SK-N-SH (cell line): ENCODE results near the gene CDPF1. TPM values are rescaled to one million over a fixed set of nuclear protein-coding genes. Genes with fewer than 3 reads are reported as not detected.

Source experiments
- CTCF ChIA-PET: fragments of 300-600, 350-600 bp; formaldehyde crosslinking; extraction: SDS; loops from one replicate; lab custom pipeline; 2021; lab: Yijun Ruan, JAX
- POLR2A ChIA-PET: fragments of 350-600 bp; sonication (Branson Sonifier 250); formaldehyde crosslinking; extraction: SDS; loops from one replicate; lab custom pipeline; 2020; ENCODE audit warnings: antibody characterized with exemption, inconsistent platforms; lab: Yijun Ruan, JAX
- DNase-seq: peaks from one replicate; pipeline ENCODE4 v3.0.0; 2012
- H2AFZ ChIP-seq: fragments of 200-600 bp; sonication (generic); 2 replicates; pipeline ENCODE4 v1.8.1; 2016; ENCODE audit warnings: antibody characterized with exemption, mild to moderate bottlenecking, low read depth
- H3F3A ChIP-seq: fragments of 200-600 bp; sonication (generic); replicated peaks from 2 replicates; pipeline ENCODE3; 2016; ENCODE audit warnings: antibody characterized with exemption, mild to moderate bottlenecking; ENCODE audit not compliant: insufficient read depth
- H3K27ac ChIP-seq, 2 experiments: fragments of 200-500 bp in 1 of 2; fragments of 200-600 bp in 1 of 2; sonication (Bioruptor generic) in 1 of 2; sonication (generic), shearing (Covaris generic) in 1 of 2; 2 replicates each; pipeline versions ENCODE4 v1.5.1 to v1.6.1; 2014 to 2016; ENCODE audit warnings: low read depth in 2 of 2, inconsistent platforms in 1 of 2, low read length in 1 of 2, mild to moderate bottlenecking in 1 of 2, mixed read lengths in 1 of 2
- H3K27me3 ChIP-seq: fragments of 200-600 bp; sonication (generic), shearing (Covaris generic); 2 replicates; pipeline ENCODE4 v1.6.1; 2016; ENCODE audit warnings: mixed run types; ENCODE audit not compliant: insufficient read depth
- H3K36me3 ChIP-seq, 2 experiments: fragments of 200-500 bp in 1 of 2; fragments of 200-600 bp in 1 of 2; sonication (Bioruptor generic) in 1 of 2; sonication (generic) in 1 of 2; replicated peaks in 1 of 2; 2 replicates each; pipeline versions ENCODE3 to v1.5.1; 2014 to 2016; ENCODE audit warnings: low read length in 1 of 2, mild to moderate bottlenecking in 1 of 2; ENCODE audit not compliant: insufficient read depth in 2 of 2, control insufficient read depth in 1 of 2
- H3K4me1 ChIP-seq, 2 experiments: fragments of 200-500 bp in 1 of 2; fragments of 200-600 bp in 1 of 2; sonication (Bioruptor generic) in 1 of 2; sonication (generic), shearing (Covaris generic) in 1 of 2; 2 replicates each; pipeline versions ENCODE4 v1.5.1 to v1.6.1; 2014 to 2016; ENCODE audit warnings: low read depth in 1 of 2, low read length in 1 of 2, mixed run types in 1 of 2; ENCODE audit not compliant: insufficient read depth in 2 of 2, control insufficient read depth in 1 of 2
- H3K4me2 ChIP-seq: fragments of 200-600 bp; sonication (generic), shearing (Covaris generic); 2 replicates; pipeline ENCODE4 v1.6.1; 2017; ENCODE audit warnings: mixed run types
- H3K4me3 ChIP-seq, 2 experiments: fragments of 200-500 bp in 1 of 2; fragments of 200-600 bp in 1 of 2; sonication (Bioruptor generic) in 1 of 2; sonication (generic), shearing (Covaris generic) in 1 of 2; 2 replicates each; pipeline versions ENCODE4 v1.5.1 to v1.8.1; 2014 to 2016; ENCODE audit warnings: low read depth in 2 of 2, inconsistent platforms in 1 of 2, low read length in 1 of 2, mild to moderate bottlenecking in 1 of 2, mixed read lengths in 1 of 2, moderate library complexity in 1 of 2
- H3K79me2 ChIP-seq: fragments of 200-600 bp; sonication (generic); 2 replicates; pipeline ENCODE4 v1.8.1; 2017; ENCODE audit warnings: mild to moderate bottlenecking; ENCODE audit not compliant: insufficient read depth
- H3K9ac ChIP-seq: fragments of 200-600 bp; sonication (generic); 2 replicates; pipeline ENCODE4 v1.6.1; 2017; ENCODE audit warnings: mixed run types
- H3K9me2 ChIP-seq: fragments of 200-600 bp; sonication (generic); 2 replicates; pipeline ENCODE4 v1.6.1; 2017; ENCODE audit warnings: mixed run types
- H3K9me3 ChIP-seq: fragments of 200-600 bp; sonication (generic); 2 replicates; pipeline ENCODE4 v1.6.1; 2017; ENCODE audit warnings: mixed run types, mild to moderate bottlenecking, moderate library complexity
- H4K20me1 ChIP-seq: fragments of 200-600 bp; sonication (generic); 2 replicates; pipeline ENCODE4 v1.6.1; 2017; ENCODE audit warnings: mild to moderate bottlenecking, mixed run types; ENCODE audit not compliant: insufficient read depth
- CTCF ChIP-seq: fragments of 200-600 bp; sonication (generic); IDR thresholded peaks from 2 replicates; pipeline ENCODE4 v1.6.1; 2017; ENCODE audit warnings: antibody characterized with exemption, mild to moderate bottlenecking, moderate library complexity
- EP300 ChIP-seq, 2 experiments: IDR thresholded peaks; 2 replicates each; pipeline versions ENCODE4 v1.4.0 to v1.6.1; 2012; ENCODE audit warnings: borderline replicate concordance in 1 of 2, low read depth in 1 of 2, low read length in 1 of 2
- FOSL2 ChIP-seq: IDR thresholded peaks from 2 replicates; pipeline ENCODE4 v1.4.0; 2012; ENCODE audit warnings: low read depth, mild to moderate bottlenecking, moderate library complexity, borderline replicate concordance
- FOXJ3 ChIP-seq: sonication (generic); formaldehyde crosslinking; IDR thresholded peaks from 2 replicates; pipeline ENCODE4 v1.5.1; 2020; ENCODE audit warnings: mild to moderate bottlenecking, missing genetic modification reagents
- FOXM1 ChIP-seq: IDR thresholded peaks from 2 replicates; pipeline ENCODE4 v1.4.0; 2012; ENCODE audit warnings: low read depth, mild to moderate bottlenecking
- GATA2 ChIP-seq: sonication (generic); formaldehyde crosslinking; IDR thresholded peaks from 2 replicates; pipeline ENCODE4 v1.5.0; 2020; ENCODE audit warnings: mild to moderate bottlenecking, missing genetic modification reagents
- MEF2A ChIP-seq: IDR thresholded peaks from 2 replicates; pipeline ENCODE4 v1.4.0; 2012; ENCODE audit warnings: low read depth, borderline replicate concordance
- NFIC ChIP-seq: IDR thresholded peaks from 2 replicates; pipeline ENCODE4 v1.4.0; 2012; ENCODE audit warnings: borderline replicate concordance
- NRF1 ChIP-seq: IDR thresholded peaks from 2 replicates; pipeline ENCODE4 v1.6.1; 2012; ENCODE audit warnings: low read depth, mild to moderate bottlenecking, low read length
- RCOR1 ChIP-seq: fragments of 150-350 bp; IDR thresholded peaks from 2 replicates; pipeline ENCODE4 v1.6.1; 2017; ENCODE audit warnings: antibody characterized with exemption, low read length
- RFX5 ChIP-seq: IDR thresholded peaks from 2 replicates; pipeline ENCODE4 v1.6.1; 2012; ENCODE audit warnings: mild to moderate bottlenecking, improper control_type of control experiment, low read length
- RXRA ChIP-seq: IDR thresholded peaks from 2 replicates; pipeline ENCODE4 v1.4.0; 2012; ENCODE audit warnings: low read depth, mild to moderate bottlenecking, borderline replicate concordance
- SIN3A ChIP-seq: IDR thresholded peaks from 2 replicates; pipeline ENCODE4 v1.6.1; 2012; ENCODE audit warnings: low read depth, mild to moderate bottlenecking, low read length, moderate library complexity, borderline replicate concordance
- TAF1 ChIP-seq: IDR thresholded peaks from 2 replicates; pipeline ENCODE4 v1.6.1; 2012; ENCODE audit warnings: low read depth, mild to moderate bottlenecking, low read length, moderate library complexity, borderline replicate concordance
- TCF12 ChIP-seq: IDR thresholded peaks from 2 replicates; pipeline ENCODE4 v1.4.0; 2012
- TEAD4 ChIP-seq: IDR thresholded peaks from 2 replicates; pipeline ENCODE4 v1.4.0; 2012; ENCODE audit warnings: mild to moderate bottlenecking, borderline replicate concordance; ENCODE audit not compliant: insufficient read depth
- WGBS: methylation state at CpG from one replicate; pipeline ENCODE4 v1.1.6; 2017; ENCODE audit warnings: low lambda C conversion rate; 5-methylcytosine and 5-hydroxymethylcytosine counted together
- polyA plus RNA-seq, 3 experiments: library from polyadenylated mRNA; depleted of rRNA; stranded (reverse); fragments of >200 nt; gene quantifications; 2 replicates each; pipeline ENCODE4 v1.2.3, GENCODE V29; 2012
- TF ChIP-seq, protein P1 (sequence below): IDR thresholded peaks from 2 replicates; pipeline ENCODE4 v1.6.1; 2012; ENCODE audit warnings: mild to moderate bottlenecking, low read depth, low read length, moderate library complexity
- TF ChIP-seq, protein P2 (sequence below): IDR thresholded peaks from 2 replicates; pipeline ENCODE4; 2012
- TF ChIP-seq, protein P3 (sequence below): IDR thresholded peaks from 2 replicates; pipeline ENCODE4 v1.4.0; 2012; ENCODE audit warnings: low read depth, borderline replicate concordance

The CDPF1 gene
- polyA plus RNA-seq, 1 of the 3 experiments (the other 2 are of a cell fraction) = 25.3 TPM

GRCh38 chr22:46262449-46263215 lies 12.5 kb upstream of the CDPF1 start:
- ChIA-PET CTCF (no interaction called here), POLR2A (no interaction called here)
- H3K27me3 ChIP-seq = no peaks in the 10 kb centered on the region
- no peak for TF ChIP-seq EP300 (IDR thresholded peaks at IDR 0.05; ENCODE audit: borderline replicate concordance in 1 of 2, low read depth in 1 of 2, low read length in 1 of 2)
- TF ChIP-seq CTCF = no peak
- TF ChIP-seq, protein P1, sequence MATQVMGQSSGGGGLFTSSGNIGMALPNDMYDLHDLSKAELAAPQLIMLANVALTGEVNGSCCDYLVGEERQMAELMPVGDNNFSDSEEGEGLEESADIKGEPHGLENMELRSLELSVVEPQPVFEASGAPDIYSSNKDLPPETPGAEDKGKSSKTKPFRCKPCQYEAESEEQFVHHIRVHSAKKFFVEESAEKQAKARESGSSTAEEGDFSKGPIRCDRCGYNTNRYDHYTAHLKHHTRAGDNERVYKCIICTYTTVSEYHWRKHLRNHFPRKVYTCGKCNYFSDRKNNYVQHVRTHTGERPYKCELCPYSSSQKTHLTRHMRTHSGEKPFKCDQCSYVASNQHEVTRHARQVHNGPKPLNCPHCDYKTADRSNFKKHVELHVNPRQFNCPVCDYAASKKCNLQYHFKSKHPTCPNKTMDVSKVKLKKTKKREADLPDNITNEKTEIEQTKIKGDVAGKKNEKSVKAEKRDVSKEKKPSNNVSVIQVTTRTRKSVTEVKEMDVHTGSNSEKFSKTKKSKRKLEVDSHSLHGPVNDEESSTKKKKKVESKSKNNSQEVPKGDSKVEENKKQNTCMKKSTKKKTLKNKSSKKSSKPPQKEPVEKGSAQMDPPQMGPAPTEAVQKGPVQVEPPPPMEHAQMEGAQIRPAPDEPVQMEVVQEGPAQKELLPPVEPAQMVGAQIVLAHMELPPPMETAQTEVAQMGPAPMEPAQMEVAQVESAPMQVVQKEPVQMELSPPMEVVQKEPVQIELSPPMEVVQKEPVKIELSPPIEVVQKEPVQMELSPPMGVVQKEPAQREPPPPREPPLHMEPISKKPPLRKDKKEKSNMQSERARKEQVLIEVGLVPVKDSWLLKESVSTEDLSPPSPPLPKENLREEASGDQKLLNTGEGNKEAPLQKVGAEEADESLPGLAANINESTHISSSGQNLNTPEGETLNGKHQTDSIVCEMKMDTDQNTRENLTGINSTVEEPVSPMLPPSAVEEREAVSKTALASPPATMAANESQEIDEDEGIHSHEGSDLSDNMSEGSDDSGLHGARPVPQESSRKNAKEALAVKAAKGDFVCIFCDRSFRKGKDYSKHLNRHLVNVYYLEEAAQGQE = no peak
- TF ChIP-seq RCOR1 = no peak
- TF ChIP-seq RXRA = no peak
- no peak for TF ChIP-seq FOXM1
- TF ChIP-seq GATA2 = no peak
- TF ChIP-seq TEAD4 = no peak
- no peak for TF ChIP-seq TAF1
- no peak for TF ChIP-seq TCF12
- no peak overlapping the region for H2AFZ ChIP-seq
- H3K79me2 ChIP-seq = no peaks in the 10 kb centered on the region
- no peaks in the 10 kb centered on the region for H3K36me3 ChIP-seq
- WGBS = 78% methylated on average over 48 of the region's 109 CpGs
- no peak overlapping the region for H3K4me3 ChIP-seq
- no peak for DNase-seq
- H4K20me1 ChIP-seq = no peaks in the 10 kb centered on the region
- H3K27ac ChIP-seq = no peak overlapping the region
- H3F3A ChIP-seq = peaks cover 7% of the 10 kb centered on the region
- no peaks in the 10 kb centered on the region for H3K9me3 ChIP-seq
- H3K4me1 ChIP-seq = no peaks in the 10 kb centered on the region; a peak in 2 of 4 replicates
- no peak overlapping the region for H3K4me2 ChIP-seq
- H3K9ac ChIP-seq = no peak overlapping the region
- no peaks in the 10 kb centered on the region for H3K9me2 ChIP-seq

DNA sequence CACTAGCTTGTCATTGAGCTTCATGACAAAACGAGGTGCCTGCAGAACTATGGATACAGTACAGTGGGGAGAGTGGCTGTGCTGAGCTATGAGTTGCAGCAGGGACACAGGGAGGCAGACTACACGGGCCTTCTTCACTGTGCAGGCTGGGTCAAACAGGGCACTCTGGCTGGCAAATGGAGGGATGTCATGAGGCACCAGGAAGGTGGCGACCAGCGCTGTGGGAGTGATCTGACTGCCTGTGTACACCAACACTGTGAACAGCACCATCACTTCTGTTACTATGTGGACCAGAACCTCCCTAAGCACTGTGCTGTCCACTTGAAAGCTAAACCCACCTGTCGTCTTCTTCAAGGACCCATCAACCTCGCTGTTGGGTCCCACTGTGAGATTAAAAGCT lies 9.9 kb upstream of the CDPF1 start:
- no peaks in the 10 kb centered on the region for H3F3A ChIP-seq
- WGBS = 52% methylated on average over 6 of the region's 6 CpGs
- H3K4me2 ChIP-seq = no peak overlapping the region
- no peaks in the 10 kb centered on the region for H4K20me1 ChIP-seq
- no peak for DNase-seq
- no peaks in the 10 kb centered on the region for H3K27me3 ChIP-seq
- ChIA-PET CTCF (interaction anchor here (0.9 to 1.1 kb wide), 2 partner anchors 8 to 111 kb away, joined by 3 read pairs; no protein-coding TSS in a partner anchor), POLR2A (no interaction called here)
- H3K9me3 ChIP-seq = no peaks in the 10 kb centered on the region
- H3K4me1 ChIP-seq = no peaks in the 10 kb centered on the region
- no peaks in the 10 kb centered on the region for H3K36me3 ChIP-seq
- H3K79me2 ChIP-seq = no peaks in the 10 kb centered on the region
- no peaks in the 10 kb centered on the region for H3K9me2 ChIP-seq
- H3K9ac ChIP-seq = no peak overlapping the region
- no peak overlapping the region for H2AFZ ChIP-seq
- no peak overlapping the region; a peak in 1 of 4 replicates for H3K4me3 ChIP-seq
- no peak overlapping the region for H3K27ac ChIP-seq
- TF ChIP-seq EP300 (IDR thresholded peaks at IDR 0.05; ENCODE audit: borderline replicate concordance in 1 of 2, low read depth in 1 of 2, low read length in 1 of 2) (no peak), RFX5 (no peak), MEF2A (no peak), SIN3A (no peak), FOSL2 (no peak), NFIC (no peak), FOXJ3 (CRISPR knock-in tag) (no peak), NRF1 (no peak)
- TF ChIP-seq, protein P2, sequence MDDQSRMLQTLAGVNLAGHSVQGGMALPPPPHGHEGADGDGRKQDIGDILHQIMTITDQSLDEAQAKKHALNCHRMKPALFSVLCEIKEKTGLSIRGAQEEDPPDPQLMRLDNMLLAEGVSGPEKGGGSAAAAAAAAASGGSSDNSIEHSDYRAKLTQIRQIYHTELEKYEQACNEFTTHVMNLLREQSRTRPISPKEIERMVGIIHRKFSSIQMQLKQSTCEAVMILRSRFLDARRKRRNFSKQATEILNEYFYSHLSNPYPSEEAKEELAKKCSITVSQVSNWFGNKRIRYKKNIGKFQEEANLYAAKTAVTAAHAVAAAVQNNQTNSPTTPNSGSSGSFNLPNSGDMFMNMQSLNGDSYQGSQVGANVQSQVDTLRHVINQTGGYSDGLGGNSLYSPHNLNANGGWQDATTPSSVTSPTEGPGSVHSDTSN = no peak
- TF ChIP-seq, protein P3, sequence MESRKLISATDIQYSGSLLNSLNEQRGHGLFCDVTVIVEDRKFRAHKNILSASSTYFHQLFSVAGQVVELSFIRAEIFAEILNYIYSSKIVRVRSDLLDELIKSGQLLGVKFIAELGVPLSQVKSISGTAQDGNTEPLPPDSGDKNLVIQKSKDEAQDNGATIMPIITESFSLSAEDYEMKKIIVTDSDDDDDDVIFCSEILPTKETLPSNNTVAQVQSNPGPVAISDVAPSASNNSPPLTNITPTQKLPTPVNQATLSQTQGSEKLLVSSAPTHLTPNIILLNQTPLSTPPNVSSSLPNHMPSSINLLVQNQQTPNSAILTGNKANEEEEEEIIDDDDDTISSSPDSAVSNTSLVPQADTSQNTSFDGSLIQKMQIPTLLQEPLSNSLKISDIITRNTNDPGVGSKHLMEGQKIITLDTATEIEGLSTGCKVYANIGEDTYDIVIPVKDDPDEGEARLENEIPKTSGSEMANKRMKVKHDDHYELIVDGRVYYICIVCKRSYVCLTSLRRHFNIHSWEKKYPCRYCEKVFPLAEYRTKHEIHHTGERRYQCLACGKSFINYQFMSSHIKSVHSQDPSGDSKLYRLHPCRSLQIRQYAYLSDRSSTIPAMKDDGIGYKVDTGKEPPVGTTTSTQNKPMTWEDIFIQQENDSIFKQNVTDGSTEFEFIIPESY = no peak
